HG03442 (cell line): ENCODE results near the gene C11orf91.
"Not testable (repeated sequence)": the region's sequence is repeated elsewhere in the genome, so short reads cannot be mapped to it uniquely, and the experiment has no call there.

Experiments used
- ATAC-seq: cut with Tn5 transposase; IDR thresholded peaks from one replicate; pipeline ENCODE4 v1.9.1; 2021; ENCODE audit warnings: mild to moderate bottlenecking, moderate library complexity; ENCODE audit not compliant: unreplicated experiment

C11orf91 gene

DNA sequence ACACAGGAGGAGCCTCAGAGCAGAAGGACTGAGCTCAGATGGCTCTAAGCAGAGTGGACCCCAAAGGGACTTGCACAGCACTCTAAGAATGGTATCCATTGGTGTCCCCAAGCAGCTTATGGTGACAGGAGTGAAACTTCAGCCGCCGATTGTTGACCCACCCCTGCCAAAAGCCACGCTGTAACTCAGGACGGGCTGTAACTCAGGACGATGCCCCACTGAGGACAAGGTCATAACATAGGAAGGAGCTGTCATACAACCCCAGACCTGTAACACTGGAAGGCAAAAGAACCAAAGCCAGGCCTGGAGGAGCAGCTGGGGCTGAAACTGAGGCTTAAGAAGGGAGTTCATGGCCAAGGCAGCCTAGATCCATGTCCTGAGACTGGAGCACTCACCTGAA, 21.4 kb upstream of the C11orf91 start:
- ATAC-seq, result no peak

DNA sequence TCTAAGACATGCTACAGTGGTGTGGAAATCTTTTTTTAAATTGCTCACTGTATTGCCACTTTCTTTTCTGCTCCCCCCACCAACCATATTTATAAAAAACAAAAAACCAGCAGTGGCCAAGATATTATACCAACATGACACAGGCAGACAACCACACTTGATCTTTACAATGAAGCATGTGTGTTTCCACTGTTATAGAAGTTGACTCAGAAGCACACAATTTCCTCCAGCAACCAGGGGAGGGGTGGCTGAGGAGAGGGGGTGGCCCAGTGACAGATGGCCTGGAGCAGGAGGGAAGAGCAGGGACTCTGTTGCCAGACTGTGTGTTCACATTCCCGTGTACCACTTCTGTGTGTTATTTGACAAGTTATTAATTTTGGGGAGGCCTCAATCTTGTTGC, 20.8 kb upstream of the C11orf91 start:
- no peak for ATAC-seq

DNA sequence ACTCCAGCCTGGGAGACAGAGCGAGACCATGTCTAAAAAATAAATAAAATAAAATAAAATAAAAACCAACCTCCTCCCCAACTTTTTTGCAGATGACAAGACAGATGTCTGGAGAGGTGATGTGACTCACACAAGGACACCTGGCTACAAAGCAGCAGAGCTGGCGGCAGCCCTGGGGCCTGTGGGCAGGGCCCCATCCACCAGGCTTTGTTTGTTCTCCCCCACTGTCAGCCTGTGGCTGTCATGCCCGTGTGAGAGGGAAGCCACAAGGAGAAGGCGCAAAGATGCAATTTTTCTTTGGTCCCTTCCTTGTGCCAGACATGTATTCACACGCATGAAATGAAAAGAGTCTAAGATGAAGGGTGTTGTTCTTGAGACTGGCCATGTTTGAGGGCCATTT, 19.0 kb upstream of the C11orf91 start:
- no peak for ATAC-seq

DNA sequence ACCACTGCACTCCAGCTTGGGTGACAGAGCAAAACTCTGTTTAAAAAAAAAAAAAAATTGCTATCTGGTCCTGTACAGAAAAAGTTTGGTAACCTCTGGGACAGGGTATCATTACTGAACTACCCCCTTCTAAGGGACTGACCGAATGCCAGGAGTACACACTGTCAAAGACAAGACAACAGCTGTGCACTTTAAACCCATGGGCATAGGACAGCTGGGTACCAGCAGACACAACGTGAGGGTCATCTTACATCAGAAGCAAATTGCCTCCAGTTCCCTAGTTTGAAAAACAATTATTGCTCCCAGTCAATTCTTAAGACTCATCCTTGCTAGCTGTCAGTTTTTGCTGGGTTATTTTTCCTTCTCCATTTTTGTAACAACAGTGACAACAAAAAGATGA, 17.8 kb upstream of the C11orf91 start:
- no peak for ATAC-seq

DNA sequence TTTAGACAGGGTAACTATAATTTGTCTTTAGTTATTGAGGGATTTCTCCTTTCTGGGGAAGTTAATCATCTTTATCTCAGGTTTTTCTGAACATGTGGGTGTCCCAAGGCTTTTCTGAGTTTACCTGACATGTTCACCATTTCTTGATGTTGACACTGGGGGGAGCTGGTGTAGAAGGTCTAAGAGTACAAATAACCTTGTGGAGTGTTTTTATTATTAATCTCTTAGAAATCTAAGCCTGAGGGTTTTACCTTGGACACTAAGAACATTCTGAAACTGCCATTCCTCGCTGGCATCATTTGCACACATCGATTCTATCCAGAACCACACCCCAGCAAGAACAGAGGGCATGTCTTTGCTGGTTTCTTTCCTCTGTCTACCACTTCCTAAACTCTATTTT, 15.6 kb upstream of the C11orf91 start:
- ATAC-seq, result no peak

DNA sequence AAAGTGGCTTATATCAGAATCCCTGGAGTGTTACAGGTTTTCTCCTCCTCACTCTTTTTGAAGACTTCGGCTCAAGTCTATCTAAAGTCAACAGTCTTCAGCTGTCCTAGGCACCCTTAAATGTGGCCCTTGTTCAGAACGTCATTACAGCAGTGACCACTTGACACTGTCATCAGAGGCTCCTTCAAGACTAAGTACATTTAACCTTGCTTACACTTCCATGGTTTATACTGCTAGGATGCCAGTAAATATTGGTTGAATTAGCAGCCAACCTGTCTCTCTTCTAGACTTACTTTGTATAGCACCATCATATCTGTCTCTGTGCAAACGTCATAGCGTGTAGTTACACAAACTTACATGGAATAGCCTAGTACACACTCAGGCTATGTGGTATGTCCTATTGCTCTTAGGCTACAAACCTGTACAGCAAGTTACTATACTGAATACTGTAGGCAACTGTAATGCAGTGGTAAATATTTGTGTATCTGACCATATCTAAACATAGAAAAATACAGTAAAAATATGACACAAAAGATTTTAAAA, 13.3 kb upstream of the C11orf91 start:
- no peak for ATAC-seq

DNA sequence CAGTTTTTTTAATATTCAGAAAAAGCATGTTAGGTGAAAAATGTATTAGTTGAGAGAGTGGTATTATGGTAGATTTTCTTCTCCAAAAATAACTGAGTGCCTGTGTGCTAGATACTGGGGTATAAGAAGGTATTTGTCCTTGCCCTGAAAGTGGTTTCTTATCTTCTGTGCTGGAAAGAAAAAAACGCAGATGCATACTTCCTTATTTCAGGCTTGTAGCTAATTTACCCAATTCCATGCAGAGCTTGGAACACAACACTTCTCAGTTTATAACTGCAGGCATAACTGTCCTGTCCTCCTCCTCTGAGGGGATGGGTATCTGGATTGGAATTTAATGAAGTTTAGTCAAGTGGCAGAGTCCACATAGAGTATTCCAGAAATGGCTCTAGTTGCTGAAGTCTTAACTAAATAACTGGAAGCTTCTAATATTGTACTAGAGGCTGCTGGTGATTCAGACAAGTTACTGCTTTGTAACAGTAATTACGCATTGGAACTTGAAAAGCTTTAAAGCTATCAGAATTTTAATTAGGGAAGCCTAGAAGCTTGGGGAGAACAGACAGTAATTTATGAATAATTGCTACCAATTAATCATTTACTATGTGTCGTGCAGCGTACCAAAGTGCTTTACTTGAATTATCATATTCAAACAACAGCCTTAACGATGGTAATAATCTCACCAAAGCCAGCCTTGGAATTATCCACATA, 12.7 kb upstream of the C11orf91 start:
- ATAC-seq, result no peak

DNA sequence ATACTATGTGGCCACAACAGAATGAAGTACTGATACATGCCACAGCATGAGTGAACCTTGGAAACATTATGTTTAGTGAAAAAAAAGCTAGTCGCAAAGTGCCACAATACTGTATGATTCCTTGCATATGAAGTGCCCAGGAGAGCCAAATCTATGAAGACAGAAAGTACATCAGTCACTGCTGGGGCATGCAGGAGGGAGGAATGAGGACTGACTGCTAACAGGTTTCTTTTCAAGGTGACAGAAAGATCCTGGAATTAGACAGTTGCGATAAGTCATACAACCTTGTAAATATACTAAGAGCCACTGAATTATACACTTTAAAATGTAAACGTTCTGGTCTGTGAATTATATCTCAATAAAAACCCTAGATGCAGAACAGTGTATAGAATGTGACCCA, 11.8 kb upstream of the C11orf91 start:
- no peak for ATAC-seq

DNA sequence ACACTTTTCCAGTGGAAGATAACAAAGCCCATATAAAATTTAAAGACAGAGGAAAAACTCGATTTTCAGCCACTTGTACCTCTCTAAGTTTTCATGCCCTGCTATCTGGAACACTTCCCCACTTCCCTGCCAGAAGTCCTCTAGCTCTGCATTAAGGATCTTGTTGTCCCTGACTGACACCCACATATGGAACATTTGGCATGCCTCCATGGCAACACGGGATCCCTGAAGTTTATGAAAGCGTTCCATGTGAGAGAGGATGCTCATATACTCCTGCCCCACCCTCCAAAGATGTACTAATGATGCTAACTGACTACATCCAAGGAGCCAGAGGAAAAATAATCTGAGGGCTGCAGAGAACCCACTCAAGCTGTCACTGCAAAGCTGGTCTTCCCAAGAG, 8.8 kb upstream of the C11orf91 start:
- ATAC-seq, result no peak

DNA sequence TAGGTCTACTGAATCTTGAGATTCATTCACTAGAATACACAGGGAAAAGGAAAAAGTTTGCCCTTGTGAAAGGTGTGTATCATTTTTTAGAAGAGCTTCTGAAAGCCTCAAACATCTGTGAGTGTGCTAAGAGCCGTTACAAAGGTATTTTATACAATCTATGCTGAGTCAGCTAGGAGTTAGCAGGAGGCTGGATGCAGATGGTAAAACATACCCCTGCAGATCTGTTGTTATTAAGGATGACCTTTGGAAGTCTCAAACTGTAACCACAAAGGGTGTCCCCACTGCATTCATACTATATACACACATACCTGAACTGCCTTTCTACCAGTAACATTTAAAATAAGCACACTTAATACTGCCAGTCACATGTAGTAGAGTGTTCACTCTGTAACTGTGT, 8.4 kb upstream of the C11orf91 start:
- ATAC-seq, result no peak

DNA sequence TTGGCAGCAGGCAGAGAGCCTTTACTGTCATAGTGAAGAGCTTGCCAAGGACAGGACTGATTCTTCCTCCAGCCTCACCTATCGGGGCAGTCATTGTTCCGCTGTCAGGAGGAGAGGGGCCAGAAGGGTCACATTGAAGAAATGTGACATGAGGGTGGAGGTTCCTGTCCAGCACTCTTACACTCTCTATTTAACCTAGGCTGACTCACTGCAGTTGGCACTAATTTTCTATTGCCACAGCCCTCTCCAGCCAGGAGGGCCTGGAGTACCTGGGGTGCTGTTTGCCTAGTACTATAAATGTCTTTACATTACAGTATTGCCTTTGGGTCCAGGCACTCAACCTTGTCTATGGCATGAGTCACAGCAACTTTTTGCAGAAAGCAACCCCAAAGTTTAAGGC, 7.2 kb upstream of the C11orf91 start:
- ATAC-seq, result not testable (repeated sequence)

DNA sequence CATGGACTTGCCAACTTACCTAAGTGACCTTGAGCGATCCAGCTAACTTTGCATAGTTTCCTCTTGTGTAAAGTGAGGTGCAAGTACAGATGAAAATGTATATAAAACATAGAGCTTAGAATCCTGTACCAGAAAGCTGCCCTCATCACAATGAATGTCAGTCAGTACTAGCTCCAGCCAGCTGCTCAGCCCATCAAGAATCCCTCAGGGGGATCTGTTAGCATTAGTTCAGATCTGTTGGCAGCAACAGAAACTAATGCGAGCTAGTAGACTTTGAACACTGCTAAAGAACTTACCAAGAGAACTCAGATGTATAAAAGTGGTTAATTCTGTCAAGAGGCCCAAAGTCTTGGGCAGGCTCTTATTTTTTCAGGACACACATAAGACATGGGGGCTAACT, 6.3 kb upstream of the C11orf91 start:
- ATAC-seq, result no peak

DNA sequence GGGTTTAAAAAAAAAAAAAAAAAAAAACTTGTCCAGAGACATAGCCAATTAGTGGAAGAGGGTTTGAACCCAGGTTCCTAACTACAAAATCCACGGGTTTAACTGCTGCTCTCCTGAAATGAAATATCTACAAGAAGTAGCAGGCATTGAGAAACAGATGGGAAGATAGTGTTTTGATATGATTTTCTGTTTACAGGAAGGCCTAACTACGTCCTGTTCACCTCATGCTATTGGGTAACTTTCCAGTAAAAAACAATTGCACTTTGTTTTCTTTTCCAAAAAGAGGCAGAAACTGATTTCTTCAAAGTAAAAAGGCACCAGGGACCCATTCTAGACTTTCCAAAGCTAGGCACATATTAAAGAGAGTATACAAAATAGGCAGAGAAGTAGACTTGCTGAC, 5.9 kb upstream of the C11orf91 start:
- no peak for ATAC-seq

DNA sequence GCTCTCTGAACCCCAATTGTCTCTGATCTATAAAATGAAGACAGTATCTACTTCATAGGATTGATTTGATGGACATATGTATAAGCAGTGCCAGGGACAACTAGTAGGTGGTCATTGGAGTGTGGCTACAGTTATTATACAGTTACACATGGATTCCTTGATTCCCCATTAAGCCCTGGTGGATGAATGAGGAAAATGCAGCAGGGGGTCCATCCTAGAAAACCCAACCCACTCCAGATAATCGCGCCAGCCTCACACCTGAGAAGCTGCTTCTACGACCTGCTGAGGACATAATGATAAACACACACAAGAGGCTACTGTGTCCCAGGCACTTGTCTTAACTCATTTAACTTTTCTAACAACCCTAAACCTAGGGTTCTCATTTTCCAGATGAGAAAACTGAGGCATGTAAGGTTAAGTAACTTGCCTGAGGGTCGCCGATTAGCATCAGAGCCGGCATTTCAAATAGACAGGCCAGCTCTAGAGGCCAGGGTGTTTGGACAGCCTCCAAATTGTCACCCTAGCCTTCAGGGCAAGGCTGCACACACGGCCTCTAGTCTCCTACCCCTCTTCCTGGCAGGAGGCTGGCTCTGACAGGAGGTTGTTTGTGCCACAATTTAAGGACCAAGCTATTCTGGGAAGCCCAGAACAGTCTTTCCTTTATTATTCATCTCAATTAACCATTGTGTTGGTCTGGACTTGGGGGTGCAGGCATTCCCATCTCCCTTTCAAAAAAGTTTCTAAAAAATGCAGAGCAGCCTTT, 3.8 kb upstream of the C11orf91 start:
- ATAC-seq, result no peak

DNA sequence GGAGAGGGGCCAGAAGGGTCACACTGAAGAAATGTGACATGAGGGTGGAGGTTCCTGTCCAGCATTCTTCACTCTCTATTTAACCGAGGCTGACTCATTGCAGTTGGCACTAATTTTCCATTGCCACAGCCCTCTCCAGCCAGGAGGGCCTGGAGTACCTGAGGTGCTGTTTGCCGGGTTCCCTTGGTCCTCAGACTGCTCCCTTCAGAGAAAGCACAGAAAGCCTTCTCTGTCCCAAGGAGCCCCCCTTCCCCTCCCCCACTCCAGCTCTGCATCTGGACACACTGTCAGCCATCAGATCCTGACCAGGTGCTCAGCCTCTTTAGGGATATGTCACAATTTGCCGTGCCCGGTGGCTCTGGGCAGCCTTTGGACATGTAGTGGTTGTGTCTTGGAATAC, 3.2 kb upstream of the C11orf91 start:
- no peak for ATAC-seq

DNA sequence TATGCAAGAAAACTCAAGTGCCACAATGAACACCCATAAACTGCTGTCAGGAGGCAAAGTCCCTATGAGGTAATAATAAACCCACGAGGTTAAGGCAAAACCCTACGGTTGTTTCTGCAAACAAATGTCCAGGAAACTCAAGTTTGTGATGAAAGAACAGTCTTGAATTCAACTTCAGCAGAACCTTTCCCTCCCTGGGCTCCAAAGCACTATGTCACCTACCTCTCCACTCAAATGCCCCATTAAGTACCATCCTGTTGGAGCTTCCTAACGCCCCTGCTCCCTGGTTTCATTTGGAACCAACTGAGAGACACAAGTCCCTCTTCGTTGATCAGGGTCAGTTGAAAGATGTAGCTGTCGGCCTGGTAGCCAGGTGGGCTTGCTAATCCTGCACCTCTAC, 2.6 kb upstream of the C11orf91 start:
- ATAC-seq, result no peak

DNA sequence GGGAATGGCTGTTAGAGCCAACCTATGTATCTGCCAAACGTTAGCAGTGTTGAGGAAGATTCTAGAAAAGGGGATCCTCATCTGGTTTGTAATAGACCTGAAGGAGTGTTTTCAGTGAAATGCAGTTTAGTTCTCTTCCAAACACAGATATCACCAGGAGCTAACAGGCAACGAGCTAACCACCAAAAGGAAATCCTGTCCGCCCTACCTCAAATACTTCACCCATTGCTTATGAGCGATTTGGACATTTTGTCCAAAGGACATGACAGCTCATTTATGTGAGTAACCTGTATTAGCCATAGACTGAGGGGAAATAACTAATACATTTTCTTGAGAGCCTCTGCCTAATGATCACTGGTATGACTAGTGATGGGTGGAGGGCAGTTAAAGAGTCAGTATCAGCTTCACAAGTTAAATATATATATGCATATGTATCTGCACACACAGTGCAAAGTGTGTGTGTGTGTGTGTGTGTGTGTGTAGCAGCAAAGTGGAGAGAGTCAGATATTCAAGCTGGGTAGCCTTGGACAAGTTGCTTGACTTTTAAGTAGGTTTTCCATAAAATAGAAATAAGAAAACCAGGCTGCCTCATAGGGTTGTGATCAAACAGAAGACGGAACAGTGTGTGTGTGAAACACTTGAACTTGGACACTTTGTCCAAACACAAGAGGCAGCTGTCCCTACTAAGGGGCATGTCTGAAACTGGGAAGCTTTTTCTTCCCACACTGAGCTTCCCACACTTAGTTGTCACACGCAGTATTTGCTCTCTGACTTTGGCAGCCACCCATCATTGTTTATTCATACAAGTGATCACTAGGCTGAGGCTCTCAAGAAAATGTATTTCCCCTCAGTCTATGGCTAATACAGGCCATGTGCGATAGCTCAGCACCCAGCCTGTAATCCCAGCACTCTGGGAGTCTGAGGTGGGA, 940 bp upstream of the C11orf91 start:
- no peak for ATAC-seq

DNA sequence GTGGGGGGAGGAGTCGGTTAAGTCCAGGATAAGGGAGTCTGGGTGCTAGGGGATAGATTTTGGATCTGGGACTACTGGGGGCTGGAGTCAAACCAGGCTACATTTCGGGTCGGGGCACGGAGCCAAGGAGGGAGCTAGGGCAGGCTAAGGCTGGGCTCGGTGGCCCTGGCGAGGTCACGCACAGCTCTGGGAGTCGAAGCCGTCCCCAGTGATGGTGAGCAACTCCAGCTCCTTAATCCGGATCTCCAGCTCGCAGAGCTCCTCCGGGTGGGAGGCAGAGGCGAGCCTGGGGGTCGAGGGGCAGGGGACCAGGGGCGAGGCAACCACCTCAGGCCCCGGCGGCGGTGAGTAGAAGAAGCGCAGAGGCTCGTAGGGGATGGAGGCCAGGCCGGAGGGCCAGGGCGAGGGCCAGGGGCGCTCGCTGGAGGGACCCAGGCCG, 544 bp downstream of the C11orf91 start:
- ATAC-seq, result no peak

DNA sequence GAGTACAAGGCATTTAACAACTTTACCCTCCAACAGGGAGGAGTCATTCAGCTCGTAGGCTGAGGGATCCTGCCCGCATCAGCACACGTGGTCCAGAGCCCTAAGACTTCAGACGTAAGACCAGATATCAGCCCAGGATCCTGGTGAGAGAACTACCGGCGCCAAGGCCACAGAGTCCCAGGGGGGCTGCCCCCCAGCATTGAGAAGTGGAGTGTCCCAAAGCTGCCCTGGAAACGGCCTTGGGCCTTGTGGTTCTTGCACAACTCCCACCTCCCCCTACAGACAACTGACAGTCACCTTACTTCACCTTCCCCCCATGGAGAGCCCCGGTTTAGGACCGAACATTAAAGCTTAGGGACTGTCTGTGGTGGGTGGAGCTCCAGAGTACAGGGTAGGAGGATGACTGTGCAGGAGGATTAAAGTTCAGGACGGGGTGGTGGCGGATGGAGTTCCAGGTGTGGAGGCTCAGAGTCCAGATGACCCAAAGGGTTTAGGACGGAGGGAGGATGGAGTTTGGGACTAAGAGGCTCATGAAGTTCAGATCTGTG, 1.0 kb downstream of the C11orf91 start:
- ATAC-seq, result no peak

DNA sequence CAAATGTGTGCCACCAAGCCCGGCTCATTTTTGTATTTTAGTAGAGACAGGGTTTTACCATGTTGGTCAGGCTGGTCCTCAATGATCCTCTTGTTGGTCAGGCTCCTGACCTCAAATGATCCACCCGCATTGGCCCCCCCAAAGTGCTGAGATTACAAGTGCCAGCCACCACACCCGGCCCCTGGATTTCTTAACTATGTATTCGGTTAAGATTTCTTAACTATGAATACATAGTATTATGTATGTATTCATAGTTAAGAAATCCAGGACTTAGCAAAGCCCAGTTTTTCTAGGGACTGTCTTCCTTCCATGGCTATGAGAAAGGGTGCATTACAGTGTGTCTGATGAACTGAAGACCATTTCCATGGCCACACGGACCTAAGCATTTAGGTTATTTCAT, 1.7 kb downstream of the C11orf91 start:
- no peak for ATAC-seq

DNA sequence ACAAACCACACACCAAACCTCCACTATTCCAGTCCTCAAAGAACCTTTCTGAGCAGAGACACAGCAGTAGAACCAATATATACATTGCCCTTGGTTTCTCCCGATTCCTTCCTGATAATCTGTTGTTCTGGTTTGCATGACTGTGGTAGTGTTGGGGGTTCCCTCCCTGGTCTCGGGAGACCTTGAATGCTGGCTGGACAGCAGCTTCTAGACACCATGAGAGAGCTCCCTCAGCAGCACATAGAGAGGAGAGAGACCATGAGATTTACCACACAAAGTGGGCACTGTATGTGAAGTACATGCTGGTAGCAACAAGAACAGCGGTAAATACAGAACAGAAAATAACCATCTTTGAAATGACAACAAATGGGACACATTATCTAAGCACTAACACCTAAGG, 2.6 kb downstream of the C11orf91 start:
- no peak for ATAC-seq
